SIG-M5 treated with dmso at 0.1 percent for 504 hours (cell line): ENCODE data around the gene RCN2.
"Not testable (repeated sequence)": the region's sequence is repeated elsewhere in the genome, so short reads cannot be mapped to it uniquely, and the experiment has no call there.

Source experiments
- DNase-seq: peaks from one replicate; lab custom pipeline; 2025; ENCODE audit not compliant: unreplicated experiment; lab: John Stamatoyannopoulos, UW

RCN2 gene

GRCh38 chr15:76931397-76932134, at the start of gene RCN2:
TSS of gene RCN2 (plus strand) at chr15:76931749. CDS start at chr15:76931842, 93 bp downstream.
- peak; percentile 94 for DNase-seq

GRCh38 chr15:76885212-76885611, 46.3 kb upstream of the RCN2 start:
- no peak for DNase-seq

GRCh38 chr15:76887280-76888141, 44.0 kb upstream of the RCN2 start:
- not testable (repeated sequence) for DNase-seq

- not testable (repeated sequence) for DNase-seq
These were observed 38.7 kb upstream of the RCN2 start for GRCh38 chr15:76892836-76893235.

- DNase-seq: no peak
These were observed 37.4 kb upstream of the RCN2 start for GRCh38 chr15:76894174-76894573.

GRCh38 chr15:76898102-76898501, 33.4 kb upstream of the RCN2 start:
- DNase-seq: peak; percentile 50

- not testable (repeated sequence) for DNase-seq
These were observed 32.2 kb upstream of the RCN2 start for GRCh38 chr15:76899176-76899930.

GRCh38 chr15:76899931-76900310, 31.6 kb upstream of the RCN2 start:
- DNase-seq: not testable (repeated sequence)

GRCh38 chr15:76901965-76902364, 29.6 kb upstream of the RCN2 start:
- no peak for DNase-seq

GRCh38 chr15:76903251-76903681, 28.3 kb upstream of the RCN2 start:
- DNase-seq: peak; percentile 61

GRCh38 chr15:76904461-76905012, 27.0 kb upstream of the RCN2 start:
- DNase-seq: no peak

GRCh38 chr15:76905013-76905839, 26.3 kb upstream of the RCN2 start, which contains the start of gene SCAPER:
TSS of gene SCAPER (minus strand) at chr15:76905340. CDS start at chr15:76883817, 21,523 bp downstream.
- peak; percentile 83 for DNase-seq

- DNase-seq: no peak
These were observed 25.7 kb upstream of the RCN2 start for GRCh38 chr15:76905855-76906254.

GRCh38 chr15:76912430-76912829, 19.1 kb upstream of the RCN2 start:
- DNase-seq: peak; percentile 17

GRCh38 chr15:76913737-76914136, 17.8 kb upstream of the RCN2 start:
- no peak for DNase-seq

GRCh38 chr15:76916369-76916768, 15.2 kb upstream of the RCN2 start:
- DNase-seq: no peak

- DNase-seq: no peak
These were observed 3.3 kb upstream of the RCN2 start for GRCh38 chr15:76928201-76928600.

GRCh38 chr15:76929011-76929760, 2.4 kb upstream of the RCN2 start:
- DNase-seq: no peak

GRCh38 chr15:76930831-76931396, 635 bp upstream of the RCN2 start:
- DNase-seq: peak; percentile 15
